GM12878 (cell line): ENCODE data around the gene CCS. TPM values are rescaled to one million over a fixed set of nuclear protein-coding genes. Genes with fewer than 3 reads are reported as not detected.
A peak's percentile ranks its signal among the peaks of the same experiment; 100 is the strongest.

Source experiments
- CREB1 ChIP-seq: IDR thresholded peaks from 2 replicates; pipeline ENCODE4 v1.6.1; 2012; ENCODE audit warnings: low read depth, mild to moderate bottlenecking, inconsistent platforms
- EZH2 ChIP-seq: IDR thresholded peaks from 2 replicates; pipeline ENCODE4 v1.6.1; 2012; ENCODE audit warnings: low read depth, mild to moderate bottlenecking, control low read depth, inconsistent platforms, low read length, borderline replicate concordance; ENCODE audit not compliant: control insufficient read depth
- GABPA ChIP-seq: IDR thresholded peaks from 2 replicates; pipeline ENCODE4 v1.6.1; 2014; ENCODE audit warnings: antibody characterized with exemption, low read depth, mild to moderate bottlenecking, inconsistent platforms
- IKZF2 ChIP-seq, 2 experiments: fragments of 450-650 bp; IDR thresholded peaks; 2 replicates each; pipeline ENCODE4 v1.6.1; 2017; ENCODE audit warnings: mild to moderate bottlenecking in 2 of 2, moderate library complexity in 2 of 2
- MTA2 ChIP-seq: fragments of 450-650 bp; IDR thresholded peaks from 2 replicates; pipeline ENCODE4 v1.6.1; 2016; ENCODE audit warnings: low read depth, mild to moderate bottlenecking, moderate library complexity
- NR2C2 ChIP-seq: IDR thresholded peaks from 2 replicates; pipeline ENCODE4 v1.6.1; 2011; ENCODE audit warnings: borderline replicate concordance, low read depth; ENCODE audit not compliant: control insufficient read depth, insufficient read length
- TAF1 ChIP-seq: IDR thresholded peaks from 2 replicates; pipeline ENCODE4 v1.6.1; 2011; ENCODE audit warnings: mild to moderate bottlenecking, low read depth, low read length, borderline replicate concordance
- TARDBP ChIP-seq: IDR thresholded peaks from 2 replicates; pipeline ENCODE4 v1.6.1; 2016; ENCODE audit warnings: borderline replicate concordance
- ZNF274 ChIP-seq: IDR thresholded peaks from one replicate; pipeline ENCODE4 v1.8.0; 2011; ENCODE audit not compliant: insufficient read length, insufficient read depth
- ZNF384 ChIP-seq: IDR thresholded peaks from 2 replicates; pipeline ENCODE4 v1.6.1; 2012; ENCODE audit warnings: low read depth, mild to moderate bottlenecking, low read length, improper control_type of control experiment, borderline replicate concordance
- polyA plus RNA-seq, 11 experiments: library from polyadenylated mRNA; depleted of rRNA in 4 of 11; unstranded in 6 of 11; stranded (reverse) in 5 of 11; fragments of >200 nt; fragmentation: Nextera tagmentation in 4 of 11; fragmentation: Illumina TruSeq in 1 of 11; extraction: Ambion mirVana in 4 of 11; extraction: Trizol in 1 of 11; gene quantifications; 1 replicate in 1 of 11; 2 replicates in 10 of 11; pipeline versions ENCODE4 v1.2.1 to v1.2.3, GENCODE V29; 2011 to 2016; ENCODE audit warnings: inconsistent platforms in 2 of 11, missing spikeins in 2 of 11, low read depth in 1 of 11
- total RNA-seq, 4 experiments: library from RNA; depleted of rRNA in 3 of 4; stranded (reverse); fragments of >200 nt in 3 of 4; fragmentation: Illumina TruSeq in 1 of 4; extraction: Trizol in 1 of 4; gene quantifications; 2 replicates each; pipeline versions ENCODE4 v1.2.1 to v1.2.3, GENCODE V29; 2013 to 2021
- TF ChIP-seq, protein P1 (sequence below): fragments of 450-650 bp; formaldehyde crosslinking; IDR thresholded peaks from 2 replicates; pipeline ENCODE4 v1.5.0; 2022; ENCODE audit warnings: mild to moderate bottlenecking, missing genetic modification characterization
- TF ChIP-seq, protein P2 (sequence below): fragments of 450-650 bp; IDR thresholded peaks from 2 replicates; pipeline ENCODE4 v1.6.1; 2017; ENCODE audit warnings: borderline replicate concordance
- TF ChIP-seq, protein P3 (sequence below): fragments of 450-650 bp; IDR thresholded peaks from 2 replicates; pipeline ENCODE4 v1.6.1; 2018; ENCODE audit warnings: mild to moderate bottlenecking, low read depth, moderate library complexity; ENCODE audit not compliant: partially characterized antibody
- TF ChIP-seq, protein P4 (sequence below): IDR thresholded peaks from 2 replicates; pipeline ENCODE4 v1.6.1; 2011; ENCODE audit warnings: mild to moderate bottlenecking, low read depth, low read length, moderate library complexity; ENCODE audit not compliant: insufficient replicate concordance
- TF ChIP-seq, protein P5 (sequence below): fragments of 450-650 bp; IDR thresholded peaks from 2 replicates; pipeline ENCODE4 v1.6.1; 2017; ENCODE audit warnings: mild to moderate bottlenecking
- TF ChIP-seq, protein P6 (sequence below): IDR thresholded peaks from 2 replicates; pipeline ENCODE4 v1.6.1; 2011; ENCODE audit warnings: low read depth, low read length, improper control_type of control experiment, borderline replicate concordance

Gene CCS
- total and polyA plus RNA-seq, 10 of the 15 experiments (the other 5 are each of a cell fraction or from before 2014, with no cell fraction given) = 1.5 to 44.2 (median 30.6) TPM

DNA sequence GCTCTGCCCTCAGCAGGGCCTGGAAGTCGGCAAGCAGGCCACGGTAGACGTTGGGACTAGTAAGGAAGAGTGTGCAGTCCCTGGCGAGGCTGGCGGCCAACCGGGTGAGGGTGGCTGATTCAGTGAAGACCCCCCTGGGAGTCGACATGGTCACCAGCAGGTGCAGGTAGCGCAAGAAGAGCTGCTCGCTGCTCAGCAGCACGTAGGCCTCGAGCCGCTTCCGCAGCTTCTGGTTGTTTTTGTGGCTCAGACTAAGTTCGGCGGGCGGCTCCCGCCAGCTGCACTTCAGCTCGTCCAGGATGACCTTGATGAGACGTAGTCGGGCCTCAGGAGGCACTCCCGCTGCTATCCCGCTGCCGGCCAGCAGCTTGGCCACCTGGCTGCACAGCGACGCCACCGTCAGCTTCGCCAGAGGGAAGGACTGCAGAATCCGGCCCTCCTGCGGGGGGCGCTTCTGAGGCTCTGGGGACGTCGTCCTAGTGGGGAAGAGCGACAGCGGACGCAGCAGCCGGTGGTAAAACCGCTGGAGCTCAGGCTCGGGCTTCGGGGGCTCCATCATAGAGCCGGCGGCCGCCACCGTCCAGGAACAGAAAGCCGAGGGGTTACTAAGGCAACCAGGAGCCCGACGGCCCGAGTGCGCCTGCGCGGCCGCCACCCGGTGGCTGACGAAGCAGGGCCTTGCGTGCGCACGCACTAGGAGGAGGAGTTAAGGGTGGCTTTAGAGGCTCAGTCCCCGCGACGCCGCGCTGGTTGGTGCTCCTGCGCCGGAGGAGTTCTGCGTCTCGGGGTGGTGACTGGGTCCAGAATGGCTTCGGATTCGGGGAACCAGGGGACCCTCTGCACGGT is at the start of gene CCS, which contains the start of gene CCDC87 (continued):
- TF ChIP-seq, protein P1, sequence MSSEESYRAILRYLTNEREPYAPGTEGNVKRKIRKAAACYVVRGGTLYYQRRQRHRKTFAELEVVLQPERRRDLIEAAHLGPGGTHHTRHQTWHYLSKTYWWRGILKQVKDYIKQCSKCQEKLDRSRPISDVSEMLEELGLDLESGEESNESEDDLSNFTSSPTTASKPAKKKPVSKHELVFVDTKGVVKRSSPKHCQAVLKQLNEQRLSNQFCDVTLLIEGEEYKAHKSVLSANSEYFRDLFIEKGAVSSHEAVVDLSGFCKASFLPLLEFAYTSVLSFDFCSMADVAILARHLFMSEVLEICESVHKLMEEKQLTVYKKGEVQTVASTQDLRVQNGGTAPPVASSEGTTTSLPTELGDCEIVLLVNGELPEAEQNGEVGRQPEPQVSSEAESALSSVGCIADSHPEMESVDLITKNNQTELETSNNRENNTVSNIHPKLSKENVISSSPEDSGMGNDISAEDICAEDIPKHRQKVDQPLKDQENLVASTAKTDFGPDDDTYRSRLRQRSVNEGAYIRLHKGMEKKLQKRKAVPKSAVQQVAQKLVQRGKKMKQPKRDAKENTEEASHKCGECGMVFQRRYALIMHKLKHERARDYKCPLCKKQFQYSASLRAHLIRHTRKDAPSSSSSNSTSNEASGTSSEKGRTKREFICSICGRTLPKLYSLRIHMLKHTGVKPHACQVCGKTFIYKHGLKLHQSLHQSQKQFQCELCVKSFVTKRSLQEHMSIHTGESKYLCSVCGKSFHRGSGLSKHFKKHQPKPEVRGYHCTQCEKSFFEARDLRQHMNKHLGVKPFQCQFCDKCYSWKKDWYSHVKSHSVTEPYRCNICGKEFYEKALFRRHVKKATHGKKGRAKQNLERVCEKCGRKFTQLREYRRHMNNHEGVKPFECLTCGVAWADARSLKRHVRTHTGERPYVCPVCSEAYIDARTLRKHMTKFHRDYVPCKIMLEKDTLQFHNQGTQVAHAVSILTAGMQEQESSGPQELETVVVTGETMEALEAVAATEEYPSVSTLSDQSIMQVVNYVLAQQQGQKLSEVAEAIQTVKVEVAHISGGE (CRISPR knock-in tag) = no peak
- TF ChIP-seq MTA2 (no peak), NR2C2 (no peak), IKZF2 (IDR thresholded peaks at IDR 0.05) (no peak), ZNF274 (no peak), CREB1 (peak; percentile 64; the same call in 1 of the 2 replicates), TARDBP (no peak), EZH2 (no peak), GABPA (no peak), ZNF384 (no peak), TAF1 (peak; percentile 80)
- TF ChIP-seq, protein P2, sequence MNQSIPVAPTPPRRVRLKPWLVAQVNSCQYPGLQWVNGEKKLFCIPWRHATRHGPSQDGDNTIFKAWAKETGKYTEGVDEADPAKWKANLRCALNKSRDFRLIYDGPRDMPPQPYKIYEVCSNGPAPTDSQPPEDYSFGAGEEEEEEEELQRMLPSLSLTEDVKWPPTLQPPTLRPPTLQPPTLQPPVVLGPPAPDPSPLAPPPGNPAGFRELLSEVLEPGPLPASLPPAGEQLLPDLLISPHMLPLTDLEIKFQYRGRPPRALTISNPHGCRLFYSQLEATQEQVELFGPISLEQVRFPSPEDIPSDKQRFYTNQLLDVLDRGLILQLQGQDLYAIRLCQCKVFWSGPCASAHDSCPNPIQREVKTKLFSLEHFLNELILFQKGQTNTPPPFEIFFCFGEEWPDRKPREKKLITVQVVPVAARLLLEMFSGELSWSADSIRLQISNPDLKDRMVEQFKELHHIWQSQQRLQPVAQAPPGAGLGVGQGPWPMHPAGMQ = no peak
- TF ChIP-seq, protein P3, sequence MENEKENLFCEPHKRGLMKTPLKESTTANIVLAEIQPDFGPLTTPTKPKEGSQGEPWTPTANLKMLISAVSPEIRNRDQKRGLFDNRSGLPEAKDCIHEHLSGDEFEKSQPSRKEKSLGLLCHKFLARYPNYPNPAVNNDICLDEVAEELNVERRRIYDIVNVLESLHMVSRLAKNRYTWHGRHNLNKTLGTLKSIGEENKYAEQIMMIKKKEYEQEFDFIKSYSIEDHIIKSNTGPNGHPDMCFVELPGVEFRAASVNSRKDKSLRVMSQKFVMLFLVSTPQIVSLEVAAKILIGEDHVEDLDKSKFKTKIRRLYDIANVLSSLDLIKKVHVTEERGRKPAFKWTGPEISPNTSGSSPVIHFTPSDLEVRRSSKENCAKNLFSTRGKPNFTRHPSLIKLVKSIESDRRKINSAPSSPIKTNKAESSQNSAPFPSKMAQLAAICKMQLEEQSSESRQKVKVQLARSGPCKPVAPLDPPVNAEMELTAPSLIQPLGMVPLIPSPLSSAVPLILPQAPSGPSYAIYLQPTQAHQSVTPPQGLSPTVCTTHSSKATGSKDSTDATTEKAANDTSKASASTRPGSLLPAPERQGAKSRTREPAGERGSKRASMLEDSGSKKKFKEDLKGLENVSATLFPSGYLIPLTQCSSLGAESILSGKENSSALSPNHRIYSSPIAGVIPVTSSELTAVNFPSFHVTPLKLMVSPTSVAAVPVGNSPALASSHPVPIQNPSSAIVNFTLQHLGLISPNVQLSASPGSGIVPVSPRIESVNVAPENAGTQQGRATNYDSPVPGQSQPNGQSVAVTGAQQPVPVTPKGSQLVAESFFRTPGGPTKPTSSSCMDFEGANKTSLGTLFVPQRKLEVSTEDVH = no peak
- TF ChIP-seq, protein P4, sequence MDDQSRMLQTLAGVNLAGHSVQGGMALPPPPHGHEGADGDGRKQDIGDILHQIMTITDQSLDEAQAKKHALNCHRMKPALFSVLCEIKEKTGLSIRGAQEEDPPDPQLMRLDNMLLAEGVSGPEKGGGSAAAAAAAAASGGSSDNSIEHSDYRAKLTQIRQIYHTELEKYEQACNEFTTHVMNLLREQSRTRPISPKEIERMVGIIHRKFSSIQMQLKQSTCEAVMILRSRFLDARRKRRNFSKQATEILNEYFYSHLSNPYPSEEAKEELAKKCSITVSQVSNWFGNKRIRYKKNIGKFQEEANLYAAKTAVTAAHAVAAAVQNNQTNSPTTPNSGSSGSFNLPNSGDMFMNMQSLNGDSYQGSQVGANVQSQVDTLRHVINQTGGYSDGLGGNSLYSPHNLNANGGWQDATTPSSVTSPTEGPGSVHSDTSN = no peak
- TF ChIP-seq, protein P5, sequence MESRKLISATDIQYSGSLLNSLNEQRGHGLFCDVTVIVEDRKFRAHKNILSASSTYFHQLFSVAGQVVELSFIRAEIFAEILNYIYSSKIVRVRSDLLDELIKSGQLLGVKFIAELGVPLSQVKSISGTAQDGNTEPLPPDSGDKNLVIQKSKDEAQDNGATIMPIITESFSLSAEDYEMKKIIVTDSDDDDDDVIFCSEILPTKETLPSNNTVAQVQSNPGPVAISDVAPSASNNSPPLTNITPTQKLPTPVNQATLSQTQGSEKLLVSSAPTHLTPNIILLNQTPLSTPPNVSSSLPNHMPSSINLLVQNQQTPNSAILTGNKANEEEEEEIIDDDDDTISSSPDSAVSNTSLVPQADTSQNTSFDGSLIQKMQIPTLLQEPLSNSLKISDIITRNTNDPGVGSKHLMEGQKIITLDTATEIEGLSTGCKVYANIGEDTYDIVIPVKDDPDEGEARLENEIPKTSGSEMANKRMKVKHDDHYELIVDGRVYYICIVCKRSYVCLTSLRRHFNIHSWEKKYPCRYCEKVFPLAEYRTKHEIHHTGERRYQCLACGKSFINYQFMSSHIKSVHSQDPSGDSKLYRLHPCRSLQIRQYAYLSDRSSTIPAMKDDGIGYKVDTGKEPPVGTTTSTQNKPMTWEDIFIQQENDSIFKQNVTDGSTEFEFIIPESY = peak; percentile 48; the same call in 1 of the 2 replicates
- TF ChIP-seq, protein P6, sequence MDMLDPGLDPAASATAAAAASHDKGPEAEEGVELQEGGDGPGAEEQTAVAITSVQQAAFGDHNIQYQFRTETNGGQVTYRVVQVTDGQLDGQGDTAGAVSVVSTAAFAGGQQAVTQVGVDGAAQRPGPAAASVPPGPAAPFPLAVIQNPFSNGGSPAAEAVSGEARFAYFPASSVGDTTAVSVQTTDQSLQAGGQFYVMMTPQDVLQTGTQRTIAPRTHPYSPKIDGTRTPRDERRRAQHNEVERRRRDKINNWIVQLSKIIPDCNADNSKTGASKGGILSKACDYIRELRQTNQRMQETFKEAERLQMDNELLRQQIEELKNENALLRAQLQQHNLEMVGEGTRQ = no peak
